NCI-H69 (cell line): Measurements from ENCODE around the gene IRF2BP1.

Source experiments
- DNase-seq: peaks from one replicate; lab custom pipeline; 2025; lab: John Stamatoyannopoulos, UW

IRF2BP1 gene

GRCh38 chr19:45885556-45886426 lies at the start of gene IRF2BP1:
TSS of gene IRF2BP1 (minus strand) at chr19:45886141. CDS start at chr19:45885774, 367 bp downstream.
- peak; percentile 98 for DNase-seq

- no peak for DNase-seq
Observed at GRCh38 chr19:45935267-45935666, 49.3 kb upstream of the IRF2BP1 start.

- no peak for DNase-seq
Observed at GRCh38 chr19:45934551-45935230, 48.8 kb upstream of the IRF2BP1 start.

- DNase-seq = no peak
Observed at GRCh38 chr19:45933759-45934158, 47.8 kb upstream of the IRF2BP1 start.

- DNase-seq = no peak
Observed at GRCh38 chr19:45931055-45931454, 45.1 kb upstream of the IRF2BP1 start.

GRCh38 chr19:45929247-45929646 lies 43.3 kb upstream of the IRF2BP1 start:
- DNase-seq = no peak

GRCh38 chr19:45927565-45928261 lies 41.8 kb upstream of the IRF2BP1 start:
- DNase-seq = peak; percentile 97

GRCh38 chr19:45924891-45925447 lies 39.0 kb upstream of the IRF2BP1 start:
- peak; percentile 10 for DNase-seq

- DNase-seq = peak; percentile 23
Observed at GRCh38 chr19:45922281-45922680, 36.3 kb upstream of the IRF2BP1 start.

- DNase-seq = peak; percentile 32
Observed at GRCh38 chr19:45920458-45920857, 34.5 kb upstream of the IRF2BP1 start.

GRCh38 chr19:45919678-45920077 lies 33.7 kb upstream of the IRF2BP1 start:
- DNase-seq = no peak

GRCh38 chr19:45918721-45919120 lies 32.8 kb upstream of the IRF2BP1 start:
- no peak for DNase-seq

- no peak for DNase-seq
Observed at GRCh38 chr19:45917421-45918091, 31.6 kb upstream of the IRF2BP1 start.

- peak; percentile 26 for DNase-seq
Observed at GRCh38 chr19:45913874-45914830, 28.2 kb upstream of the IRF2BP1 start, which contains the start of gene NANOS2. TSS of gene NANOS2 (minus strand) at chr19:45914778. CDS start at chr19:45914693, 85 bp downstream.

- no peak for DNase-seq
Observed at GRCh38 chr19:45911291-45911690, 25.4 kb upstream of the IRF2BP1 start.

- no peak for DNase-seq
Observed at GRCh38 chr19:45908956-45909355, 23.0 kb upstream of the IRF2BP1 start.

GRCh38 chr19:45906221-45906620 lies 20.3 kb upstream of the IRF2BP1 start:
- DNase-seq = no peak

- no peak for DNase-seq
Observed at GRCh38 chr19:45905011-45905410, 19.1 kb upstream of the IRF2BP1 start.

GRCh38 chr19:45902651-45903625 lies 17.0 kb upstream of the IRF2BP1 start:
- peak; percentile 98 for DNase-seq
